Mononuclear cell (primary cell): ENCODE results near the gene RXFP2. TPM values are rescaled to one million over a fixed set of nuclear protein-coding genes. Genes with fewer than 3 reads are reported as not detected.
A peak's percentile ranks its signal among the peaks of the same experiment; 100 is the strongest.

Experiments used
- H3K27me3 ChIP-seq: 2 replicates; pipeline ENCODE4 v1.6.0; 2011; ENCODE audit warnings: low read length, control low read depth; ENCODE audit not compliant: insufficient read depth
- H3K4me1 ChIP-seq: 2 replicates; pipeline ENCODE4 v1.5.1; 2011; ENCODE audit warnings: mild to moderate bottlenecking, low read length, control low read depth; ENCODE audit not compliant: insufficient read depth
- H3K4me3 ChIP-seq: 2 replicates; pipeline ENCODE4 v1.5.1; 2011; ENCODE audit warnings: mild to moderate bottlenecking, low read length, moderate library complexity
- H3K9me3 ChIP-seq: 2 replicates; pipeline ENCODE4 v1.5.1; 2011; ENCODE audit warnings: low read depth, mild to moderate bottlenecking, control low read depth, low read length
- total RNA-seq: library from RNA; depleted of rRNA; stranded (reverse); fragments of >200 nt; gene quantifications from one replicate; pipeline ENCODE4 v1.2.3, GENCODE V29; 2012

The RXFP2 gene
- total RNA-seq, 1 donor = not detected

DNA sequence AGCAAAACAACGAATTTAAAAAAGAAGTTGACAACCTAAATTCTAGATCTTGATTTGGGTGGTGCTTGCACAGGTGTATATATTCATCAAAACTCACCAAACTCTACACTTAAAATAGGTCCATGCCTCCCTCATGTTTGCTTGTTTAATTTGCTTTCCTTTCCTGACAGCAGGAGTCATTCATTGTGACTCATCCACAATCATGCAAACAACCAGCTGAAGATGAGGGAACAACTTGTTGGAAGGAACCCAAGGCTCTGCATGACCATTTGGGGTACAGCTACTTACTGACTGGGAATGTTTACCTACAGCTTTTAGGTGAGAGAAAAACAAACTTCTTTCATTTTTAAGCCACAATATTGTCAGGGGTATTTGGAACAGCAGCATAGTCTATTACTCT is 96.6 kb downstream of the RXFP2 start:
- Histone ChIP-seq H3K4me3 (no peak overlapping the region), H3K27me3 (no peaks in the 10 kb centered on the region), H3K9me3 (no peaks in the 10 kb centered on the region), H3K4me1 (no peaks in the 10 kb centered on the region)

DNA sequence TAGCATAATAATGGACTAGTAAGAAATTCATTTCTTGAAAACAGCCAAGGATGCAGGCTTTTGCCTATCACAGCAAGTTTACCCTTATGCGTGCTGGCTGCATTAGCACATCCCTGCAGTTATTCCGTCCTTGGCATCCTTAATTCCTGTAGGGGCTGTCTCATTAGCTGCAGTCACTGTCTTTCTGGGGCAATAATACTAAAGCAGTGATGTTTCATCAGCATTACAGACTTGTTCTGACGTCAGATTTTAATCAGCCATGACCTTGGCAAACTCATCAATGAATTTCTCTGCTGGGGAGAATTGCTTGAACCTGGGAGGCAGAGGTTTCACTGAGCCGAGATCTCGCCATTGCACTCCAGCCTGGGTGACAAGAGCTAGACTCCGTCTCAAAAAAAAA is 103.7 kb downstream of the RXFP2 start:
- Histone ChIP-seq H3K4me1 (peaks cover 24% of the 10 kb centered on the region), H3K9me3 (no peaks in the 10 kb centered on the region), H3K27me3 (peaks cover 17% of the 10 kb centered on the region), H3K4me3 (no peak overlapping the region)

DNA sequence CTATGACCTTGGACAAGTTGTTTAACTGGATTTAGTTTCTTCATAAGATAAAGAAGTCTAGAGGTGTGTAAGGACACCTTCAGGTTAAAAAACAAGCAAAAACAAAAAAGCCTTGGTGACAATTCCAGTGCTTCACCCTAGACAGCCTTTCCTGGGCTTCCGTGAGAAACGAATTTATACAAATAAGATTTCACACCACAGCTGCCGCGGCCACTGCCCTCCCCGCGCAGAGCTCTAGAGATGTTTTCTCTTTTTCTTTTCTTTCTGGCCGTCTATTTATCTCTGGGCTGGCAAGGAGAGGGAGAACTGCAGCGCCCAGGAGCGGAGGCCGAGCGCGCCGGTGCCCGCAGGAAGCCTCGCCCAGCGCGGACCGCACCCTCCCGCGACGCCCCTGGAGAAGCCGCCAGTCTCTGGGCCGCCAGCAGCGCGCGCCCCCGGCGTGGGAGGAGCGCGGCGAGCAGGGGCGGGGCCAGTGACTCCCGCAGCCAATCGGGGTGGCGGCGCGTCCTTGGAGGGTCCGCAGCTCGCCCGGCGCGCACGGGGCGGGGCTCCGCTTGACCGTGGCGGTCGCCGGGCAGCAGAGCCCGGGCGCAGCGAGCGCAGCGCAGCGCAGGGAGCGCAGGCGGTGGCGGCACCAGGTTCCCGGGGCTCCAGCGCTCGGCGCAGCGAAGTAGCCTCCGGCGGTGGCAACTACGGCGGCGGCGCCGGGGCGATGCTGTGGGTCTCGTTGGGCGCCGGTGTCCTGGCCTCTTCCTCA is 107.0 kb downstream of the RXFP2 start:
- H3K4me3 ChIP-seq = peak overlapping the region; percentile 57

DNA sequence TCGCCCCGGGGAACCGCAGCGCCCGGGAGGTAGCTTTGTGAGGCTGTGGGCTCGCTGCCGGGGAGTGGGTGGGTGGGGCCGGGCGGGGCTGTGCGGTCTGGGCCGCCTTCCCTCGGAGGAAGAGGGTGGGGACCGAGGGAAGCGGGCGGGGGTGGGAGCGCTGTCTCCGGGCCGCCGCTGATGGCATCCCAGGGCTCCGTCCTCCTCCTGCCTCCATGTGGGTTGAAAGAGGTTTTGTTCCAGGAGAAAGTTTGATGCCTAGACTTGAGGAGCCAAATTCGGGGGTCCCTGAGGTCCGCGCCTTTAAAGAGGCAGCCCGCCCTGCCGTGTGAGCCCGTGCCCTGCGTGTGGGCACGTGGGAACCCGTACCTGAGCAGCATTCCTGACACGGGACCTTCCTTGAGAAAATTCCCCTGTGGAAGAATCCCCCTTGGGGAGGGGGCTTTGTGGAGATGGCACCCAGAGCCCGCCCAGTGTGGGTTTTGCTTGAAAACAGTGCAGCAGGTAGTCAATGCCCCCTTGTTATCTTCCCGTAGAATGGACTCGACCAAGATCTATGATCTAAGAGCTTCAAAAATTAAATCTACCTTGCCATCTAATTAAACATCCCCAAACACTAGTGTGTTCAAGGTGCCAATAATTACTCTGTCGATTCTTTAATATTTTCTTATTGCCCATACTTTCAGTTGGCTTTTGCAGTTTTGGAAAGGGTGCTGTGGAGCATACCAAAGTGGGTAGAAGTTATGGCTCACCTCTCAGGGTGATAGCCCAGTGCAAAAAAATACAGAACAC is 107.8 kb downstream of the RXFP2 start:
- peaks cover 17% of the 10 kb centered on the region for H3K27me3 ChIP-seq
- no peaks in the 10 kb centered on the region for H3K9me3 ChIP-seq
- peak overlapping the region; percentile 57 for H3K4me3 ChIP-seq
- peaks cover 32% of the 10 kb centered on the region for H3K4me1 ChIP-seq

More for the DNA sequence above, 107.0 kb downstream of the RXFP2 start:
- Histone ChIP-seq H3K27me3 (peaks cover 17% of the 10 kb centered on the region), H3K9me3 (no peaks in the 10 kb centered on the region), H3K4me1 (peaks cover 32% of the 10 kb centered on the region)

DNA sequence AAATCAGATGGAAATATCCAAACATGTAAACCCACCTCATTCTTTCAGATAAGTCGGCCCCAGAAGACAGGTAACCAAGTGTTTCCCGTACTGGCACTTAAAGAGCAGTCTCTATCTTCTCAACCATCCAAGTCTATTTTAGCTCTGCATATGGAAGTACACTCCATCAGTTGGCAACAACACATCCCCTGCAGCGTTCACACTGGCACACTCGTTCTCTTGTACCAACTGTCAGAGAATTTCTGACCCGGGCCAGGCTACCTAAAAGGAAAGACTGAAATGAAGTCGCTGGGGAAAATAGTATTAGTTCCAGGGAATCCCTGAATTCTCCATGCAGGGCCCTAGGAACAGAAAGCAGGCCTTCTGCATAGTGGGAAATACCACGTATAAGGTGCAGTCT is 109.3 kb downstream of the RXFP2 start:
- no peak overlapping the region for H3K4me3 ChIP-seq
- peaks cover 32% of the 10 kb centered on the region for H3K4me1 ChIP-seq

DNA sequence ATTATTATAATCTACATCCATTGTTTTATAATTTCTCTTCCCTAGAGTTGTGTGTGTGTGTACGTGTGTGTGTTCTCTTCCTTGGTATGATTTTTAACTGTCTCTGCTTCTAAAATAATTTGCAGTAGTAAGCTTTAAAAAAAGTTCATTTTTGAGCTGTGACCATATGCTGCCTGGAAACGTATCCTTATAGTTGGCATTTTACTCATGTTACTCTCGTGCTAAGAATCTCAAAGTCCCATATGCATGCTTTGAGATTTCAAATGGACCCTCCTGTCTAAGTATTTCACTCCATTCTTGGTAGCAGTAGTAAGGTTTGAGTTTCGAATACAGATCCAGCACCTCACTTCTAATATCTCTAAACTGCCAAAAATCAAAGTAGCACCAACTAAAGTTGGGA is 109.9 kb downstream of the RXFP2 start:
- Histone ChIP-seq H3K4me3 (no peak overlapping the region), H3K4me1 (peaks cover 32% of the 10 kb centered on the region), H3K27me3 (peaks cover 7% of the 10 kb centered on the region), H3K9me3 (no peaks in the 10 kb centered on the region)

More for the DNA sequence above, 109.3 kb downstream of the RXFP2 start:
- H3K9me3 ChIP-seq = no peaks in the 10 kb centered on the region
- peaks cover 10% of the 10 kb centered on the region for H3K27me3 ChIP-seq

DNA sequence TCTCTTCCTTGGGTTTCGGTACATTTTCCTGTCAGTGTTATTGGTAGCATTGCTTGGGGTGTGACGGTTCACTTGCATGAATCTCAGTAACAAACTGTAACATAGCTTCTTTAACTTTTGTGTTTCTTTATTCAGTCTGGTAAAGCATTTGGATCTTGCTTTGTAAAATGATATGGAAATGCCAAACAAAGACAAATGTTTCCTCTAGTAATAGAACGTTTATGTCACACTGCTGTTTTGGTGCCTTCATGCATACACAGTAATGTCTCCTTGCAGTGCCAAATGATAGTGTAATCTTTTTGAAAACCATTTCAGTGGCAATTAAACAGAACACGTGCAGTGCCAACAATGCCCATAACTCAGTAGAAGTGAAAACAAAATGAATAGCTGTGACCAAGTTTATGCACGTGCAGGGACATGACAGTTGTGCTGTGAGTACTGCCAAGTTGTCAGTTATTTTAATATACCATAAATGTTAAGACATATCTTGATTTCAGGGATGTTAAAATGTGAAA is 110.8 kb downstream of the RXFP2 start:
- Histone ChIP-seq H3K4me1 (peaks cover 25% of the 10 kb centered on the region), H3K9me3 (no peaks in the 10 kb centered on the region), H3K4me3 (no peak overlapping the region), H3K27me3 (peaks cover under 1% of the 10 kb centered on the region)

DNA sequence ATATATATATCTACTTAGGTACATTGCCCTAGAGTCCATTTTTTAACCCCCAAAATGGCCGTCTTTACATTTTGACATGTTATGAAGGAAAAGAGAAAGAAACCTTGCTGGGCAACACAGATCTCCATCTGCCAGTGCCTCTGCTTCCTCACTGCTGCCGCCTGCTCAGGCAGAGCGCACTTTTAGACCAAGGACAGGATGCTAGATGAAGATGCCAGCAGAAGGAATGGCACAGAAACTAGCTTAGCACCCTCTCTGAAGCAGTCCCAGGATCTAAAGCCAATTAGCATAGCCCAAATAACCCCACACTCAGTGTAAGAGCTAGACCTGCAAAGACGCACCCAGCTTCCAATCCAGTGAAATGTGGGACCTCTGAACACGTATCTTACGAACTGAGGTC is 111.9 kb downstream of the RXFP2 start:
- Histone ChIP-seq H3K4me1 (peaks cover 19% of the 10 kb centered on the region), H3K9me3 (no peaks in the 10 kb centered on the region), H3K27me3 (no peaks in the 10 kb centered on the region), H3K4me3 (no peak overlapping the region)
